A204.1 (cell line): Measurements from ENCODE around the gene MEG3.
"Not testable (repeated sequence)": the region's sequence is repeated elsewhere in the genome, so short reads cannot be mapped to it uniquely, and the experiment has no call there.

ENCODE experiments used
- FAIRE-seq: peaks from 2 replicates; lab custom pipeline; 2012; peaks lifted over from hg19 to GRCh38; lab: Jason Lieb, UNC

The MEG3 gene

GRCh38 chr14:100815478-100816285 lies 10.2 kb upstream of the MEG3 start:
- no peak for FAIRE-seq

DNA sequence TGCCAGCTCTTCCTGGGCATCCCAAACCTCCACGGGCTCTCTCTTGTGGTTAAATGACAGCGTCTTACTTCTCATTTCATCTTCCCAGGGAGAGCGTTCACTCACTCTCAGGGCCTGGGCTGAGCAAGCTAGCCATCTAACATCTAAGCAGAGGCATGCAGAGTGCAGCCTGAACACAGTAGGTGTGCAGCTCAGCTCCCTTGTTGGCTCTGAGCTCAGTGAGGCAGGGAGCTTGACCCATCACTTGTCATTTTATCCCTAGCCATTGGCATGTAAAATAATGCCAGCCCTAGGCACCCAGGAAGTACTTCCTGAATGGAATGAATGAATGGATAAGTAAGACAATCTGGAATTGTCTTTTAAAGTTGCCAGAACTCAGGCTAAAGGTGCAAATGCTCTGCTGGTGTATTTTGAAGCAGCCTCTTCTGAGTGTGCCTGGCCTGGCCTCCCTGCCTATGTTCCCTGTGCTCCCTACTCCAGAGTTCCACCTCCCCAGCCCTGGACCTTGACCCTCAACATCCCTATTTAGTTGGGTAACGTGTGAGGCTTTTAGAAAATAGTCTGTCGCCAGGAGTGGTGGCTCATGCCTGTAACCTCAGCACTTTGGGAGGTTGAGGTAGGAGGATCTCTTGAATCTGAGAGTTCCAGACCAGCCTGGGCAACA lies 9.5 kb upstream of the MEG3 start:
- no peak for FAIRE-seq

GRCh38 chr14:100816950-100817901 lies 8.7 kb upstream of the MEG3 start:
- no peak for FAIRE-seq

DNA sequence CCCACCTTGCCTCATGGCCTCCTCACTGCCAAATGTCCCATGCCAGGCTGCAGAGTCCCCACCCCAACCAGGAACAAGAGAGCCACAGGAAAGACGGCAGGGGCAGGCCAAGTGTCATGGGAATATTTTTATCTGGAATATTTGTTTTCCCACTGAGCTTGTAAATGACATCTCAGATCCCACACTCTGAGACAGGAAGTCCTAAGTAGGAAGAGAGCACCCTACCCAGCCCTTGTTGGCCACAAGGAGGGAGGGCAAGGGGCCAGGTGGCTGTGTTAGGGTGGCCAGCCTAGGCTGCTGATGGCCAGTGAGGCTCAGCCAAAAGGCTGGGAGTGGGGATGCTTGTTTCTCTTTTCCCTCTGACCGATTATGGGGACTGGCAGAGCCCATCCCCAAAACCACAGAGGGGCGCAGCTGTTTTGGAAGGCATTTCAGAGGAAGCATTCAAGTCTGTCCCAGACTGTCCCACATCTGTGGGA lies 7.7 kb upstream of the MEG3 start:
- FAIRE-seq = no peak

DNA sequence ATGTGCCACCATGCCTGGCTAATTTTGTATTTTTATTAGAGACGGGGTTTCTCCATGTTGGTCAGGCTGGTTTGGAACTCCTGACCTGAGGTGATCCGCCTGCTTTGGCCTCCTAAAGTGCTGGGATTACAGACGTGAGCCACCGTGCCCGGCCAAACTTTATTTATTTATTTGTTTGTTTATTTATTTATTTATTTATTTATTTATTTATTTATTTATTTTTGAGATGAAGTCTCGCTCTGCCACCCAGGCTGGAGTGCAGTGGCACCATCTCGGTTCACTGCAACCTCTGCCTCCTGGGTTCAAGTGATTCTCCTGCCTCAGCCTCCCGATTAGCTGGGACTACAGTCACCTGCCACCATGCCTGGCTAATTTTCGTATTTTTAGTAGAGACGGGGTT lies 7.0 kb upstream of the MEG3 start:
- FAIRE-seq = not testable (repeated sequence)

DNA sequence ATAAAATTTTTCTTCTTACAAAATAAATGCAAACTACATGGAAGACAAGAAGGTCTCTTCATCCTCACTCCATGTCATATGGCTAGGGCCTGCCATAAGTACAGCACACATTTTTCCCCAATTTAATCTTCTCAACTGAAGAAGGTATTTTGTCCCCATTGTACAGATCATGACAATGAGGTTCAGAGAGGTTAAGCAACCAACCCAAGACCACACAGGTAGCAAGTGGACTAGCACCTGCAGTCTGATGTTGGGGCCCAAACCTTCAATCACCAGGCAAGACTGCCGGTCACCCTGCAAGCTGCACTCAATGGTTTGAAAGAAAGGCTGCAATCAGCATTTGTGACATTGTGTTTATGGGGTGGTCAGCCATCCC lies 6.5 kb upstream of the MEG3 start:
- FAIRE-seq = no peak

- no peak for FAIRE-seq
These were observed 6.0 kb upstream of the MEG3 start for GRCh38 chr14:100819829-100820475.

- no peak for FAIRE-seq
These were observed 5.0 kb upstream of the MEG3 start for GRCh38 chr14:100820957-100821356.

GRCh38 chr14:100822013-100822412 lies 3.9 kb upstream of the MEG3 start:
- no peak for FAIRE-seq

DNA sequence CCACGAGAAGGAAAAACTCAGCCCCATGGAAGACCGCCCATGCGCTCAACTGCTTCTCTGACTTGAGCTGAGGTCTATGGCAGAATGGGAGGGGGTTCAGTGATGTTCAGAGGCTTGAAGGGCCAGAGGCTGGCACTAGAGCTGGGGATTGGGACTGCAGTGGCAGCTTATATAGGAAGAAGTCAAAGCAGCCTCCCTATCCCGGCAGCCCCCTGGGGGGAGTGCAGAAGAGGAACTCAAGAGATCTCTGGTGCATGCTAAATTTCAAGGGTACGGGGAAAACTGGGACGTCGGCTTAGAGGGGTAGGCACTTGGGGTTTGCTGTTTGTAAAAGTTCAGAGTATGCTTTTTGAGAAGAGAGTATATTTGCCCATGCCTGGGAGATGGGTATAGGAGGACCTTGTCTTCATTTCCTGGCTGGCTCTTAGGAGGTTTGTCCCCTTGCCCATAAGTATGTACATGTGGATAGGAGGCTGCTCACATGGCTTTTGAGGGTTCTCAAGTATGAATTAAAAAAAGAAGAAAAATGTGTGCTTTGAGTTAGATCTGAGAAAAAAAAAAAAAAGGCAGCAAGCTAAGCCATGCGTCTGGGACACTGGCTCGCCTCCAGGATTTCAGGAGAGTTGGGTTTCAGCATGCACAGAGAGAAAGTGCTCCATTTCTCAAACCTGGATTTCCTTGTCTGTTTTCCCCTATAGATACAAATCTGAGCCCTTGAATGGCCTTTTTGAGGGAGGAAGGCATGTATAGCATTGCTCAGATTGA lies 3.2 kb upstream of the MEG3 start:
- no peak for FAIRE-seq

DNA sequence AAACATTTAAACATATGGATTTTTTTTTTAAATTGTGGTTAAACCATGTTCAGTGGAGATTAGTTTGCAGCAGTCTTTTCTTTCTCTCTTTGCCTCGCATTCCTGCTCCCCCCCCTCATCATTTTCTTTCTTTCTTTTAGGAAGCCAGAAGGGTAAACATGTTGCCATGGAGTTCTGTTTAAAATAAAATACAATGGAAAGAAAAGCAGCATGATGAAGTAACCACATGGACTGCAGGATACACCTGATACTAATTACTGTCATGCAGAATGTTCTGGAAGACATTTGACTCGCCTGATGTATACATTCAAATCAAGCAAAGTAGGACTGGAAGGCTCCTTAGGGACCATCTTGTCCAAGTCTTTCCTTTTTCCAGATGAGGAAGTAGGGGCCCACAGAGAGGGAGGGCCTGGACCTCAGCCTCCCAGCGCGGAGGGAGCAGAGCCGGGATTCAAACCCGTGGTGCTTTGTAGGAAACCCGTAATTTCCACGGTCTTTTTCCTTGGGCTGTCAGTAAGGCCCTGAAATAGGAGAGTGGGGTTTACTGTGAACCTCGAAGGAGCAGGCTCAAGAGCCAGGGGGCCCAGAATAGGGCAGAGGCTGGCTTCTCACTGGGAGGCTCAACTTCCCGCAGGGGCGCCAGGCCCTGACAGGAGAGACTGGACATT lies 2.4 kb upstream of the MEG3 start:
- no peak for FAIRE-seq

DNA sequence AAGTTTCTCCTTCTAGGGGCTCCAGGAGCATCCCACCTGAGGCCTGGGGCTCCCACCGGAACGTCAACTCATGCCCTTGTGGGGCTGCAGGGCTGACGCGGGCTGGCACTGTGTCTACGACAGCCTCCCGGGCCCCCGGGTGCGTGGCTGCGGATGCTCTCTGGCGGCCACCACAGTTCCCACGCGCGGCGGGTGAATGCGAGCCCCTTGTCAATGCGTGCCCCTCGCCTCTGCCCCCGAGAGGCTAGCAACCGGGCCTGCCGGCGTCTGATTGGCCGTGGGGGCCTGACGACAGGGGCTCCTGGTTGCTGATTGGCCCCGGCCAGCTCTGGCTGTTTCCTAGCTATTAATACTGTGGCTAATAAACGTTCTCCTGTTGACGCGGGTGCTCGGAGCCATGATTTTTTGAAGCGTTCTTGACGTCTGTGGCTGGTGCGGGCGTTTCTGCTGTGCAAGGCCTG lies 1.8 kb upstream of the MEG3 start:
- no peak for FAIRE-seq

DNA sequence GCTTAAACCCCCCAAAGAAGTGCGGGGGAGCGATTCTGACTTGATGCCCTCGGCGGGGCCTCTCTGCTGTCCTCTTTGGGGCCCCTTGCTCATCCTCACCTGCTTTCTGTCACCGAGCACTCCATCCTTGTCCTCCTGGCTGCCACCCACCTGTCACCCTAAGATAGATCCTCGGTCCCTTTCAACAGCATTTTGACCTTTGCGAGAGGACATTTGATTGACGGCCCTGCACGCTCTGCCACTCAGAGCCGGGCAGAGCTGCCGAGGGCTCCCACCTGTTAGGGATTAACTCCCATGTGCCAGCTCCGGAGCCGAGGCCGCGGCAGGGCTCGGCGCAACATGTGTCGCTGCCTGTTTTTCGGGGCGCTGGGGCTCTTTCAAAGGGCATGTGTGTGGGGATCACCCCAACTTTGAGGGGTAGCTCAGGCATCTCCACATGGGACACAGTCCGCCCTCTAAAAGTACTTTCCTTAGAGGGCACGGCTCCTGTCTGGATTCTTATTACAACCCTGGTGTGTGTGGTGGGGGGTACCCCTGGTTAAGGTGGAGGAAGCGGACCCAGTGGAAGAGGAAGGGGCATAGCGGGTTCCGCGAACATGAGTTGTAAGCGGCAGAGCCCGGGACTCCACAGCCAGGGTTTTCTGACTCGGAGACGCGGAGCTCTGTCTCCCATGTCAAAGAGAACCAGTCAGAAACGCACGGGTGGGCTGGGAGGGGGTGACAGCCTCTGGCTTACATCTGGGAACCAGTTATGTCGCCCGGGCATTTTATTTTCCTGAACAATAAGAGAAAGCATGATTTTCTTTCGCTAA lies 811 bp upstream of the MEG3 start:
- no peak for FAIRE-seq

DNA sequence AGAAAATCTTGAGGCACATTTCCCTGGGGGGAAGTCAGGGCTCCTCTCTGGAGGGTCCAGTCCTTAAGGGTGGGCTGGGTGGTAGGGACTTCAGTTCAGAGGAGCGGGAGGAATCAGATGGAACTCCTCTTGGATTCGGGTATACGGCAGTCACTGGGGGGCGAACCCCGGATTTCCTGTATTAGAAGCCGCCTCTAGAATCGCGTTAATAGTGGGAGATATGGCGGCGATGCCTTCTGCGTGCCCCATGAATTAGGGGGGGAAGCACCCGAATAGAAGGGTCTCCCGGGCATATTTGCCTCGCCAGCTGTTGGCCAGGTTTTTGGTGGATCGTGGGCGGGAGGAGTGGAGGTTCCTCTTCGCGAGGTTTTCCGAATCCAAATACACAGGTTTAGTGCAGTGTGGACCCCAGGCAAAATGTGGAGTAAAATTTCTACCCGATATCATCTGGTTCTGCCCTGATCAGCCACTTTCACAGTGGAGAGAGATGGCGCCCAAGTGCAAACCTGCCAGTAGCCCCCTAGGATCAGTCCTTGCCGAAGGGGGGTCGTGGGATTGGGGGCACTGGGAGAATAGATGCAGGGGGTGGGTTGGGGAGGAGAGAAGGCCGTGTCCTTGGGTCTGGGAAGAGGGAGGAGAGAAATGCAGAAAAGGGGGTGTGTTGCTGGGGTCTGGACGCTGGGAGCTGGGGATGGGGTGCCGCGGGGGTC lies 628 bp downstream of the MEG3 start:
- FAIRE-seq = no peak

DNA sequence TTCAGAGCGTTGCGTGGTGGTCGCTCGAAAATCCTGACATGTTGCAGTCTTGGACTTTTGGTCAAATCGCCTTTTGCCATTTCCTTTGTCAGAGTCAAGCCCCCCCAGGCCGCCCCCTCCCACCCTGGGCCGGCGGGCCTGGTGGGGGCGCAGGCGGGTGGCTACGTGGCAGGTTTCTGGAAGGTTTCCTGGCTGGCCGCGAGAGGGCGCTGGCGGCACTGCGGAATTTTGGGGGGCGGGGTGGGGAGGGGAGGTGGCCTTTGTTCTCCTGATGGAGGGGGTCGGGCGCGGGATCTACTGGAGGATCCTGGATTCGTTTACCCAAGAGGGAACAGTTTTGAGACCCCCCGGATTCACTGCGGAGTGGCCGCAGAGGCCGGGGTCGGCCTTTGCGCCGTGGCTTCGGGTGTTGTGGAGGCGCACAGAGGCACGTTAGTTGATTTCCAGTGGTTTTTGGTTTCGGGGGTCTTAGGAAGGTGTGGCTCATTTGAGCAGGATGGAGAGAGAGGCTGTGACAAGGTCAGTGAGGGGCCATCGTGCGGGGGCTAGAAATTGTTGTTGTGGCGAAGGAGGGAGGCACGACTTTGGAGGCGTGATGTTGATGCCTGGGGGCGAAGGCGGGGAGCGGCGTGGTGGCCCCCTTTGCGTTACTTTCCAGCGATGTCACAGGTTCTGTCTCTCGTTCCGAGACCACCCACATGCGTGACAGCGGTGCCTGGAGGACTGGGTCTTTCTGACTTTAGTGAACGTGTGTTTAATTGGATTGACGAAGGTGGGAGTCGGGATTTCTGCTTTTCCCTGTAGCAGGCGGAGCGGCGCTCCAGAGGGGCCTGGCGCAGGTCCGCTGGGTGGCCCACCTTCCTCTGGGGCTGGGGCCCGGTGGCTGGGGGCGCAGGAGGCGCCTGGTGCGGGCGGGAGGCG lies 1.4 kb downstream of the MEG3 start:
- FAIRE-seq = no peak

DNA sequence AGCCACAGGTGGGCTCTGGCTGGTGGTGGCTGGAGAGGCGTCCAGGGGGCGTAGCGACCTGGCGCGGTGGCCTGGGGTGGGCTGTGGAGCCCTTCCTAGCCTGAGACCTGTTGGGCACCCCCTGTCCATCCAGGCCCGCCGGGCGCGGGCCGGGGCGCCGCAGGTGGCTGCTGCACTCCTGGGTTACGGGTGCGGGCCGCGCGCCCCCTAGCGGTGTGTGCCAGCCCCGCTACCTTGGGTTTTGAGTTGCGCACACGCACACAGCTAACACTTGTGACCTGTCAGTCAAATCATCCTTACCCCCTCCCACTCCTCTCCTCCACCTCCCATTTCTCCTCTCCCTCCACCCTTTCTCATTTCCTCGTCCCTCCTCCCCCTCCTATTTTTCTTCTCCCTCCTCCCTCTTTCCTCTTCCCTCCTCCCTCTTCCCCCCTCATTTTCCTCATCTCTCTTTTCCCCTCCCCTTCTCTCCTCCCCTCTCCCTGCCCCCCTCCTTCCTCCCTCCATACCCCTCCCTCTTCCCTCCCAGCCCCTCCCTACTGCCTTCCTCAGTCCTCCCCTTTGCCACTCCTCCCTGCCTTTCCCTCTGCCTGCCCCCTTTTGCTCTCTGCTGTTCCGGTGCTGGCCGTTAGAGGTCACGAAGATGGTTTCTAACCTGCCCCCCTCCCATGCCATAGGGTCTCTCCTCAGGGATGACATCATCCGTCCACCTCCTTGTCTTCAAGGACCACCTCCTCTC lies 2.3 kb downstream of the MEG3 start:
- no peak for FAIRE-seq

GRCh38 chr14:100830681-100831080 lies 4.8 kb downstream of the MEG3 start:
- FAIRE-seq = no peak
